SK-N-SH (cell line): Measurements from ENCODE around the gene FMN1. TPM values are rescaled to one million over a fixed set of nuclear protein-coding genes. Genes with fewer than 3 reads are reported as not detected.

ENCODE experiments used
- CTCF ChIA-PET: fragments of 300-600, 350-600 bp; formaldehyde crosslinking; extraction: SDS; loops from one replicate; lab custom pipeline; 2021; lab: Yijun Ruan, JAX
- POLR2A ChIA-PET: fragments of 350-600 bp; sonication (Branson Sonifier 250); formaldehyde crosslinking; extraction: SDS; loops from one replicate; lab custom pipeline; 2020; ENCODE audit warnings: antibody characterized with exemption, inconsistent platforms; lab: Yijun Ruan, JAX
- DNase-seq: peaks from one replicate; pipeline ENCODE4 v3.0.0; 2012
- H2AFZ ChIP-seq: fragments of 200-600 bp; sonication (generic); 2 replicates; pipeline ENCODE4 v1.8.1; 2016; ENCODE audit warnings: antibody characterized with exemption, mild to moderate bottlenecking, low read depth
- H3F3A ChIP-seq: fragments of 200-600 bp; sonication (generic); replicated peaks from 2 replicates; pipeline ENCODE3; 2016; ENCODE audit warnings: antibody characterized with exemption, mild to moderate bottlenecking; ENCODE audit not compliant: insufficient read depth
- H3K27ac ChIP-seq, 2 experiments: fragments of 200-500 bp in 1 of 2; fragments of 200-600 bp in 1 of 2; sonication (Bioruptor generic) in 1 of 2; sonication (generic), shearing (Covaris generic) in 1 of 2; 2 replicates each; pipeline versions ENCODE4 v1.5.1 to v1.6.1; 2014 to 2016; ENCODE audit warnings: low read depth in 2 of 2, inconsistent platforms in 1 of 2, low read length in 1 of 2, mild to moderate bottlenecking in 1 of 2, mixed read lengths in 1 of 2
- H3K27me3 ChIP-seq: fragments of 200-600 bp; sonication (generic), shearing (Covaris generic); 2 replicates; pipeline ENCODE4 v1.6.1; 2016; ENCODE audit warnings: mixed run types; ENCODE audit not compliant: insufficient read depth
- H3K36me3 ChIP-seq, 2 experiments: fragments of 200-500 bp in 1 of 2; fragments of 200-600 bp in 1 of 2; sonication (Bioruptor generic) in 1 of 2; sonication (generic) in 1 of 2; replicated peaks in 1 of 2; 2 replicates each; pipeline versions ENCODE3 to v1.5.1; 2014 to 2016; ENCODE audit warnings: low read length in 1 of 2, mild to moderate bottlenecking in 1 of 2; ENCODE audit not compliant: insufficient read depth in 2 of 2, control insufficient read depth in 1 of 2
- H3K4me1 ChIP-seq, 2 experiments: fragments of 200-500 bp in 1 of 2; fragments of 200-600 bp in 1 of 2; sonication (Bioruptor generic) in 1 of 2; sonication (generic), shearing (Covaris generic) in 1 of 2; 2 replicates each; pipeline versions ENCODE4 v1.5.1 to v1.6.1; 2014 to 2016; ENCODE audit warnings: low read depth in 1 of 2, low read length in 1 of 2, mixed run types in 1 of 2; ENCODE audit not compliant: insufficient read depth in 2 of 2, control insufficient read depth in 1 of 2
- H3K4me2 ChIP-seq: fragments of 200-600 bp; sonication (generic), shearing (Covaris generic); 2 replicates; pipeline ENCODE4 v1.6.1; 2017; ENCODE audit warnings: mixed run types
- H3K4me3 ChIP-seq, 2 experiments: fragments of 200-500 bp in 1 of 2; fragments of 200-600 bp in 1 of 2; sonication (Bioruptor generic) in 1 of 2; sonication (generic), shearing (Covaris generic) in 1 of 2; 2 replicates each; pipeline versions ENCODE4 v1.5.1 to v1.8.1; 2014 to 2016; ENCODE audit warnings: low read depth in 2 of 2, inconsistent platforms in 1 of 2, low read length in 1 of 2, mild to moderate bottlenecking in 1 of 2, mixed read lengths in 1 of 2, moderate library complexity in 1 of 2
- H3K79me2 ChIP-seq: fragments of 200-600 bp; sonication (generic); 2 replicates; pipeline ENCODE4 v1.8.1; 2017; ENCODE audit warnings: mild to moderate bottlenecking; ENCODE audit not compliant: insufficient read depth
- H3K9ac ChIP-seq: fragments of 200-600 bp; sonication (generic); 2 replicates; pipeline ENCODE4 v1.6.1; 2017; ENCODE audit warnings: mixed run types
- H3K9me2 ChIP-seq: fragments of 200-600 bp; sonication (generic); 2 replicates; pipeline ENCODE4 v1.6.1; 2017; ENCODE audit warnings: mixed run types
- H3K9me3 ChIP-seq: fragments of 200-600 bp; sonication (generic); 2 replicates; pipeline ENCODE4 v1.6.1; 2017; ENCODE audit warnings: mixed run types, mild to moderate bottlenecking, moderate library complexity
- H4K20me1 ChIP-seq: fragments of 200-600 bp; sonication (generic); 2 replicates; pipeline ENCODE4 v1.6.1; 2017; ENCODE audit warnings: mild to moderate bottlenecking, mixed run types; ENCODE audit not compliant: insufficient read depth
- CHD2 ChIP-seq: fragments of 150-350 bp; IDR thresholded peaks from 2 replicates; pipeline ENCODE4 v1.6.1; 2018; ENCODE audit warnings: low read length; ENCODE audit not compliant: partially characterized antibody
- CTCF ChIP-seq: fragments of 200-600 bp; sonication (generic); IDR thresholded peaks from 2 replicates; pipeline ENCODE4 v1.6.1; 2017; ENCODE audit warnings: antibody characterized with exemption, mild to moderate bottlenecking, moderate library complexity
- EP300 ChIP-seq, 2 experiments: IDR thresholded peaks; 2 replicates each; pipeline versions ENCODE4 v1.4.0 to v1.6.1; 2012; ENCODE audit warnings: borderline replicate concordance in 1 of 2, low read depth in 1 of 2, low read length in 1 of 2
- EZH2phosphoT487 ChIP-seq: fragments of 200-600 bp; sonication (generic); IDR thresholded peaks from 2 replicates; pipeline ENCODE4 v1.6.1; 2017; ENCODE audit warnings: low read depth, mixed run types, mild to moderate bottlenecking, antibody characterized with exemption, moderate library complexity, borderline replicate concordance
- FOSL2 ChIP-seq: IDR thresholded peaks from 2 replicates; pipeline ENCODE4 v1.4.0; 2012; ENCODE audit warnings: low read depth, mild to moderate bottlenecking, moderate library complexity, borderline replicate concordance
- FOXM1 ChIP-seq: IDR thresholded peaks from 2 replicates; pipeline ENCODE4 v1.4.0; 2012; ENCODE audit warnings: low read depth, mild to moderate bottlenecking
- GATA2 ChIP-seq: sonication (generic); formaldehyde crosslinking; IDR thresholded peaks from 2 replicates; pipeline ENCODE4 v1.5.0; 2020; ENCODE audit warnings: mild to moderate bottlenecking, missing genetic modification reagents
- JUND ChIP-seq: IDR thresholded peaks from 2 replicates; pipeline ENCODE4 v1.4.0; 2012
- MEF2A ChIP-seq: IDR thresholded peaks from 2 replicates; pipeline ENCODE4 v1.4.0; 2012; ENCODE audit warnings: low read depth, borderline replicate concordance
- NRF1 ChIP-seq: IDR thresholded peaks from 2 replicates; pipeline ENCODE4 v1.6.1; 2012; ENCODE audit warnings: low read depth, mild to moderate bottlenecking, low read length
- PBX3 ChIP-seq: IDR thresholded peaks from 2 replicates; pipeline ENCODE4; 2012
- POLR2AphosphoS5 ChIP-seq: IDR thresholded peaks from 2 replicates; pipeline ENCODE4 v1.6.1; 2012; ENCODE audit warnings: low read depth, low read length
- RCOR1 ChIP-seq: fragments of 150-350 bp; IDR thresholded peaks from 2 replicates; pipeline ENCODE4 v1.6.1; 2017; ENCODE audit warnings: antibody characterized with exemption, low read length
- REST ChIP-seq: IDR thresholded peaks from 2 replicates; pipeline ENCODE4 v1.6.1; 2012; ENCODE audit warnings: mild to moderate bottlenecking, low read depth, low read length, moderate library complexity
- TAF1 ChIP-seq: IDR thresholded peaks from 2 replicates; pipeline ENCODE4 v1.6.1; 2012; ENCODE audit warnings: low read depth, mild to moderate bottlenecking, low read length, moderate library complexity, borderline replicate concordance
- USF2 ChIP-seq: fragments of 150-350 bp; IDR thresholded peaks from 2 replicates; pipeline ENCODE4 v1.6.1; 2017; ENCODE audit warnings: antibody characterized with exemption, low read length, low read depth, borderline replicate concordance
- YY1 ChIP-seq: IDR thresholded peaks from 2 replicates; pipeline ENCODE4 v1.4.0; 2012; ENCODE audit warnings: low read depth, mild to moderate bottlenecking
- WGBS: methylation state at CpG from one replicate; pipeline ENCODE4 v1.1.6; 2017; ENCODE audit warnings: low lambda C conversion rate; 5-methylcytosine and 5-hydroxymethylcytosine counted together
- polyA plus RNA-seq, 3 experiments: library from polyadenylated mRNA; depleted of rRNA; stranded (reverse); fragments of >200 nt; gene quantifications; 2 replicates each; pipeline ENCODE4 v1.2.3, GENCODE V29; 2012

FMN1 gene
- polyA plus RNA-seq, 1 of the 3 experiments (the other 2 are of a cell fraction): 9.1 TPM

- peak overlapping the region; percentile 38; the same call in 1 of the 2 replicates for H3K9ac ChIP-seq
- H2AFZ ChIP-seq: no peak overlapping the region
- DNase-seq: no peak
- H3K4me2 ChIP-seq: peak overlapping the region; percentile 49
- H3K27me3 ChIP-seq: no peaks in the 10 kb centered on the region
- no peaks in the 10 kb centered on the region for H3K9me2 ChIP-seq
- ChIA-PET CTCF (interaction anchor here (0.6 to 10.3 kb wide), 4 partner anchors 158 to 353 kb away, joined by 3 to 295 read pairs (median 6); no protein-coding TSS in a partner anchor), POLR2A (no interaction called here)
- no peaks in the 10 kb centered on the region for H3K9me3 ChIP-seq
- H3K27ac ChIP-seq: peak overlapping the region in 1 of 2 experiments; percentile 90; a peak in 2 of 4 replicates
- H3K79me2 ChIP-seq: peaks cover 92% of the 10 kb centered on the region
- peaks cover 7% of the 10 kb centered on the region; the same call in 1 of the 2 replicates for H4K20me1 ChIP-seq
- TF ChIP-seq FOSL2 (peak; percentile 41; the same call in 1 of the 2 replicates), PBX3 (no peak), JUND (peak; percentile 42; the same call in 1 of the 2 replicates)
- no peak overlapping the region for H3K4me3 ChIP-seq
- H3F3A ChIP-seq: peaks cover 45% of the 10 kb centered on the region
- peaks cover 7 to 48% of the 10 kb centered on the region in 2 experiments for H3K36me3 ChIP-seq
- peaks cover 0 to 19% of the 10 kb centered on the region in 2 experiments; a peak in 2 of 4 replicates for H3K4me1 ChIP-seq
Observed at GRCh38 chr15:33001926-33002325, 192.6 kb downstream of the FMN1 start.

GRCh38 chr15:32998979-32999672 is 195.4 kb downstream of the FMN1 start:
- no peak for TF ChIP-seq EP300 (IDR thresholded peaks at IDR 0.05; ENCODE audit: borderline replicate concordance in 1 of 2, low read depth in 1 of 2, low read length in 1 of 2)
- no peak for TF ChIP-seq POLR2AphosphoS5
- no peak for TF ChIP-seq EZH2phosphoT487
- no peak for TF ChIP-seq YY1
- TF ChIP-seq MEF2A: no peak
- TF ChIP-seq FOXM1: no peak
- no peak for TF ChIP-seq RCOR1
- TF ChIP-seq PBX3: no peak
- TF ChIP-seq TAF1: no peak
- TF ChIP-seq CHD2: no peak
- no peak for TF ChIP-seq GATA2 (CRISPR knock-in tag)
- no peak for TF ChIP-seq JUND
- TF ChIP-seq USF2: no peak
- TF ChIP-seq NRF1: no peak
- no peak for TF ChIP-seq CTCF
- no peak for TF ChIP-seq REST
- Histone ChIP-seq H4K20me1 (peaks cover 14% of the 10 kb centered on the region), H3K9ac (no peak overlapping the region), H3K4me2 (no peak overlapping the region), H3F3A (peaks cover 51% of the 10 kb centered on the region), H3K27ac (no peak overlapping the region; a peak in 1 of 4 replicates), H3K27me3 (no peaks in the 10 kb centered on the region), H3K9me3 (no peaks in the 10 kb centered on the region), H3K79me2 (peaks cover 91% of the 10 kb centered on the region), H3K36me3 (peaks cover 7 to 35% of the 10 kb centered on the region in 2 experiments), H3K4me3 (no peak overlapping the region), H3K4me1 (peaks cover 0 to 24% of the 10 kb centered on the region in 2 experiments; a peak in 2 of 4 replicates), H2AFZ (no peak overlapping the region), H3K9me2 (no peaks in the 10 kb centered on the region)
- WGBS: 83% methylated on average over 4 of the region's 4 CpGs
- no peak for DNase-seq
- CTCF ChIA-PET: interaction anchor here (3.3 to 10.3 kb wide), 2 partner anchors 155 to 334 kb away, joined by 8 to 295 read pairs; no protein-coding TSS in a partner anchor
- POLR2A ChIA-PET: no interaction called here
